T-helper 1 cell treated with Interleukin-12 subunit alpha and Interleukin-12 subunit beta and Interleukin-4 antibody, amounts not matched to agents 30 ng/mL and 1 ng/mL, for 36 hours (primary cell): ENCODE data around the gene VPS13D. TPM values are rescaled to one million over a fixed set of nuclear protein-coding genes. Genes with fewer than 3 reads are reported as not detected.

Experiments
- intact Hi-C: fragments of 100-400 bp; cut with micrococcal nuclease; formaldehyde crosslinking; loops from one replicate; pipeline ENCODE4 v1.15.1; 2024
- total RNA-seq: library from RNA; stranded (reverse); gene quantifications from 2 replicates; pipeline ENCODE4 v1.2.3, GENCODE V29; 2022

Gene VPS13D
- total RNA-seq, 1 donor from 2014 or later = 42.0 TPM

GRCh38 chr1:12417389-12417788 is 187.6 kb downstream of the VPS13D start:
- intact Hi-C loops = no loop called here

GRCh38 chr1:12420171-12420570 is 190.3 kb downstream of the VPS13D start:
- intact Hi-C loops = no loop called here

- intact Hi-C loops = no loop called here
Observed at GRCh38 chr1:12422488-12422887, 192.7 kb downstream of the VPS13D start.

- intact Hi-C loops = no loop called here
Observed at GRCh38 chr1:12424087-12424529, 194.3 kb downstream of the VPS13D start.

- intact Hi-C loops = no loop called here
Observed at GRCh38 chr1:12424793-12425192, 195.0 kb downstream of the VPS13D start.

- intact Hi-C loops = no loop called here
Observed at GRCh38 chr1:12426030-12426429, 196.2 kb downstream of the VPS13D start.

GRCh38 chr1:12428334-12428733 is 198.5 kb downstream of the VPS13D start:
- intact Hi-C loops = no loop called here

GRCh38 chr1:12430525-12430924 is 200.7 kb downstream of the VPS13D start:
- intact Hi-C loops = loop anchor here (10.0 kb wide), 2 partner anchors 306 to 526 kb away; no protein-coding TSS in a partner anchor

GRCh38 chr1:12432897-12433296 is 203.1 kb downstream of the VPS13D start:
- intact Hi-C loops = loop anchor here (10.0 kb wide), 2 partner anchors 308 to 528 kb away; no protein-coding TSS in a partner anchor

- intact Hi-C loops = loop anchor here (1.0 to 10.0 kb wide), 9 partner anchors 17 to 529 kb away; no protein-coding TSS in a partner anchor
Observed at GRCh38 chr1:12433323-12434053, 203.7 kb downstream of the VPS13D start.

- intact Hi-C loops = loop anchor here (1.0 to 10.0 kb wide), 9 partner anchors 16 to 529 kb away; no protein-coding TSS in a partner anchor
Observed at GRCh38 chr1:12434174-12434573, 204.3 kb downstream of the VPS13D start.

GRCh38 chr1:12434686-12435085 is 204.9 kb downstream of the VPS13D start:
- intact Hi-C loops = loop anchor here (1.0 to 10.0 kb wide), 11 partner anchors 16 to 530 kb away; no protein-coding TSS in a partner anchor

GRCh38 chr1:12435639-12436344 is 206.0 kb downstream of the VPS13D start:
- intact Hi-C loops = loop anchor here (1.0 to 10.0 kb wide), 5 partner anchors 49 to 531 kb away; no protein-coding TSS in a partner anchor

GRCh38 chr1:12436345-12436658 is 206.5 kb downstream of the VPS13D start:
- intact Hi-C loops = loop anchor here (10.0 kb wide), 2 partner anchors 312 to 532 kb away; no protein-coding TSS in a partner anchor

GRCh38 chr1:12436817-12437599 is 207.2 kb downstream of the VPS13D start:
- intact Hi-C loops = loop anchor here (10.0 kb wide), 2 partner anchors 312 to 532 kb away; no protein-coding TSS in a partner anchor

GRCh38 chr1:12437629-12438028 is 207.8 kb downstream of the VPS13D start:
- intact Hi-C loops = loop anchor here (1.0 to 10.0 kb wide), 4 partner anchors 11 to 533 kb away; no protein-coding TSS in a partner anchor

- intact Hi-C loops = loop anchor here (1.0 to 10.0 kb wide), 4 partner anchors 10 to 534 kb away; no protein-coding TSS in a partner anchor
Observed at GRCh38 chr1:12438349-12438924, 208.6 kb downstream of the VPS13D start.

GRCh38 chr1:12439073-12439472 is 209.2 kb downstream of the VPS13D start:
- intact Hi-C loops = loop anchor here (10.0 kb wide), 2 partner anchors 314 to 534 kb away; no protein-coding TSS in a partner anchor

GRCh38 chr1:12441414-12442105 is 211.7 kb downstream of the VPS13D start:
- intact Hi-C loops = no loop called here

- intact Hi-C loops = no loop called here
Observed at GRCh38 chr1:12442217-12442616, 212.4 kb downstream of the VPS13D start.
